HG02623 (cell line): ENCODE data around the gene THAP9.

Experiments used
- ATAC-seq: cut with Tn5 transposase; IDR thresholded peaks from one replicate; pipeline ENCODE4 v1.9.1; 2021; ENCODE audit warnings: moderate library complexity; ENCODE audit not compliant: unreplicated experiment

The THAP9 gene

DNA sequence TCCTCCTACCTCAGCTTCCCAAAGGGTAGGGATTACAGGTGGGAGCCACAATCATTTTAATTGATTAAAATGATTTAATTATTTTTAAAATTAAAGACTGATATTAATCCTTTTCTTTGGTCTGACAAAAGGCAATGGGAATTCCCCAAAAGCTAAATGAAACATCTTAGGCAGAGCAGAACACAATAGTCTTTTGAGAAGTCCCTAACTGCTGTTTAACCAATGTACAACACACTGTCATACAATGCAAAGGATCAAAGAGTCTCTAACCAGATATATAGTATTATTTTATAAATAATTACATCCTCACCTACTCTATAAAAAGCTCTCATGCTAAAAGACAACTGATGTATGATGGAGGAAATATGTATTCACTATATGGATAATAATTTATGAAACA, 47.0 kb downstream of the THAP9 start:
- no peak for ATAC-seq

DNA sequence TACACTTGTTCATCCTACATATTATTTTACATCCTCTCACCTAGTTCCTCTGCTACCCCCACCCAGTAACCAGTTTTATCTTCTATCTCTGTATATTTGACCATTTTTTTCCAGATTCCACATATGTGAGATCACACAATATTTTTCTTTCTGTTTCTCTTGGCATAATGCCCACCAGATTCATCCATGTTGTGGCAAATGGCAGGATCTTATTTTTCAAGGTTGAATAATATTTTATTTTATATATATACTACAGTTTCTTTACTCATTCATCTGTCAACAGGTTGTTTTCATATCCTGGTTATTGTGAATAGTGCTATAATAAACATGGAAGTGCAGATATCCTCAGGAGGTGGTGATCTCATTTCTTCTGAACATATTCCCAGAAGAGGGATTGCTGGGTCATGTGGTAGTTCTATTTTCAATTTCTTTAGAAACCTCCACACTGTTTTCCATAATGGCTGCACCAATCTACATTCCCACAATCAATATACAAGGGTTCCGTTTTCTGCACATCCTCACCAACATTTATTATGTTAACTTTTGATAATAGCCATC, 48.2 kb downstream of the THAP9 start:
- no peak for ATAC-seq

DNA sequence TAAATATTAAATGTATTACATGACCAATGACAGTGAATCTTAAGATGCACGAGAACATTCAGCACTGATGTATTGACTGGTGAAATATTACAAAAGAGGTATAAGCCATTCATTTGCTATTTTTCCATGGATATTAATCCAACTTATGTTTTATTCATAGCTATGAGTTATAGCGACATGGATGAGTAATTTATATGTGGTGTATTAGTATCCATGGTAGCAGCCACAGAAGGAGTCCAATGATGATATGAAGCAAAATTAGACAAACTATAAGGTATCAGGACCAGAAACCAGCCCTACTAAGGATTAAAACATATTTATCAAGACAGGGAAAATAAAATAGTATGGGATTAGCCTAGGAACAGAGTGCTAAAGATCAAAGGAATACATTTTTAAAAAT, 50.7 kb downstream of the THAP9 start:
- ATAC-seq, result no peak

DNA sequence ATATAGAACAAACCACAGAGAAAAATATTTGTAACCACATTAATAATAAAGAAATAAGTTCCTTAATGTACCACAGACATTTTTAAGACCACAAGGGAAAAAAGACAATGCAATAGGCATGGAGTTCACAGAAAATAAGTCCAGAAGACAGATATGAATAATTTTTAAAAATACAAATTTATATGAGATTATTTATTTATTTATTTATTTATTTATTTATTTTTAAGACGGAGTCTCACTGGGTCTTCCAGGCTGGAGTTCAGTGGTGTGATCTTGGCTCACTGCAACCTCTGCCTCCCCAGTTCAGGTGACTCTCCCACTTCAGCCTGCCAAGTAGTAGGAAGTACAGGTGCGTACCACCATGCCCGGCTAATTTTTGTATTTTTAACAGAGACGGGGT, 53.7 kb downstream of the THAP9 start:
- no peak for ATAC-seq

DNA sequence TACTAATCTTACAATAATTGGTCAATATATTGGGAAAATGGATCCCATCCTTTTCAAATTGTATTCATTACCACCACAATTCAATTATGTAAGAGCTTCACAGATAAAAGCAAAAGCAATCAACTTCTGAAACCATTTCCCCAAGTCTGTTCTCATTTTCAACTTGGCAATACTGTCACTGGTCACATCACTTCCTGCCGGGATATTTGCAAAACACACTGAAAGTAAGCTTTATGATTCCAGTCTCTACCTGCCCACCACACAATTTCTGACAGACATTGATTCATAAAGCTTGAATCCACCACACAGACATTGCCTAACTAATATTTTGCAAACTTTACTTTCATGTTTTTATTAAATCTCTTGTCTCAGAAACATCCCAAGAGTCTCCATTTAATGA, 56.5 kb downstream of the THAP9 start:
- no peak for ATAC-seq

DNA sequence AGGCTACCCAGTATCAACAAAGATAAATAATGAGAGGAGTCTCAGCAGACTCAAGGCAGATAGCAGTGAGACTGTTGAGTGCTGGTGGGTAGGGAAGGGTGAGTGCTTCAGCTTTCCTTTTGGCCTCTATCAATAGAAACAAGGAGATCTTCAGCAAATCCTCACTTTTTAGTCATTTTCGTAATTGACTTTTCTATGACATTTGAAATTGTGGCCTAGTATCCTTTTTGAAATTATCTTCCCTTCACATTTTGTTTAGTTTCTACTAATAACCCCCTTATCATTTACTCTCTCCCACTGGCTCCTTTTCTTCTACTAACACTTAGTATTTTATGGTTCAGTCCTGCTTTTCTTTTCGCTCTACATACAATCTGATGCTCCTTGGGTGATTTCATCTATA, 65.2 kb downstream of the THAP9 start:
- no peak for ATAC-seq

DNA sequence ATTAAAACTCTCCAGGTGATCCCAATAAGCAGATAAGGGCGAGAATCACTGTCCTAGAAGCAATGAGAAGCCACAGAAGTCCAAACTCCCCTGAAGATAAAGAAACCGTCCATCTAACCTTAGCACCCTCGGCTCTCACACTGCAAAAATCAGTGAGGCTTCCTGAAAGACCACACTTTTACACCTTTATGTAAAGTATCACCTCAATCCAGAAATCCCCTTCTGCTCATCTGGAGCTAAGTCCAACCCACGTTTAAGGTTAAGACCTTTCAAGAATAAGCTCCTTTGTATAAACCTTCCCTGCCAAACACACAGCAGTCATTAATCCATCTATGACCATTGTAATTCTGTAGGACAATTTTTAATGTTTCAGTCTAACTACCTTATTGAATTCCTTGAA, 68.4 kb downstream of the THAP9 start:
- ATAC-seq, result no peak

DNA sequence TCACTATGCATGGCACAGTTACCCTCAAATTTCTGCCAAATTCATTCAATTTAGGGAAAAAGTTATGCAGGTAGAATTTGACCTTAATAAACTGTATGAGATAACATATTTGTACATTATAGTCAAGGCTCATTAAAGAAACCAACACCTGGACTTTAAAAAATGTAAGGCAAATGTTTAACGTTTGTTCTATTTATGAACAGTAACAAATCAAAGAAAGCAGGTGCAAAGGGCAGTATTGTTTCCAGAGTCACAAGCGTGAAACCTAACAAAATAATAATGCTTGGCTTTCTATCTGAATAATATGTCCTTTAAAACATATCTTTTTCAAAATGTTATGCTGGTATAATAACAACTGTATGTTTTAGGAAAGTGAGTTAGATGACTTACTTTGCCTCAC, 68.9 kb downstream of the THAP9 start:
- no peak for ATAC-seq
